HepG2 (cell line): Measurements from ENCODE around the gene SECTM1. TPM values are rescaled to one million over a fixed set of nuclear protein-coding genes. Genes with fewer than 3 reads are reported as not detected.

ENCODE experiments used
- AGO2 ChIP-seq: fragments of 200-400 bp; formaldehyde crosslinking; optimal IDR thresholded peaks from 2 replicates; pipeline ENCODE3; 2017; ENCODE audit warnings: mild to moderate bottlenecking, low read depth, low read length, moderate library complexity
- ARID2 ChIP-seq: sonication (generic); formaldehyde crosslinking; IDR thresholded peaks from 2 replicates; pipeline ENCODE4 v1.8.1; 2022; ENCODE audit warnings: mild to moderate bottlenecking, missing genetic modification reagents, borderline replicate concordance
- BRD4 ChIP-seq: sonication (generic); formaldehyde crosslinking; IDR thresholded peaks from 2 replicates; pipeline ENCODE4 v1.4.0; 2020; ENCODE audit warnings: missing genetic modification reagents
- DNMT3B ChIP-seq: conservative IDR thresholded peaks from 2 replicates; pipeline ENCODE4 v1.6.1; 2016; ENCODE audit warnings: missing biosample characterization, control low read depth
- ELF1 ChIP-seq: sonication (generic); formaldehyde crosslinking; IDR thresholded peaks from 2 replicates; pipeline ENCODE4 v1.4.0; 2020; ENCODE audit warnings: missing genetic modification reagents
- KDM5A ChIP-seq: fragments of 200-600 bp; sonication (generic); IDR thresholded peaks from 2 replicates; pipeline ENCODE4 v1.7.0; 2018; ENCODE audit warnings: antibody characterized with exemption, mild to moderate bottlenecking, low read length, borderline replicate concordance
- MTF1 ChIP-seq: sonication (generic); formaldehyde crosslinking; IDR thresholded peaks from 2 replicates; pipeline ENCODE4 v1.5.0; 2020; ENCODE audit warnings: missing genetic modification reagents
- PHF5A ChIP-seq: IDR thresholded peaks from one replicate; pipeline ENCODE4 v1.6.1; 2018; ENCODE audit warnings: low read depth, missing genetic modification reagents; ENCODE audit not compliant: unreplicated experiment
- PPARG ChIP-seq: conservative IDR thresholded peaks from 2 replicates; pipeline ENCODE4 v1.6.1; 2016; ENCODE audit warnings: missing biosample characterization, missing genetic modification reagents
- SRSF1 ChIP-seq: fragments of 200-400 bp; formaldehyde crosslinking; optimal IDR thresholded peaks from 2 replicates; pipeline ENCODE3; 2017; ENCODE audit warnings: mild to moderate bottlenecking, low read depth, low read length, moderate library complexity
- ZFX ChIP-seq: sonication (generic); formaldehyde crosslinking; IDR thresholded peaks from 2 replicates; pipeline ENCODE4 v1.4.0; 2020; ENCODE audit warnings: mild to moderate bottlenecking, low read depth, missing genetic modification reagents, moderate library complexity
- ZFY ChIP-seq: sonication (generic); formaldehyde crosslinking; IDR thresholded peaks from 2 replicates; pipeline ENCODE4 v1.4.0; 2020; ENCODE audit warnings: missing genetic modification reagents
- ZMAT3 ChIP-seq: sonication (generic); formaldehyde crosslinking; conservative IDR thresholded peaks from 2 replicates; pipeline ENCODE4 v1.7.0; 2021; ENCODE audit warnings: missing genetic modification reagents
- ZMYM3 ChIP-seq: sonication (generic); formaldehyde crosslinking; IDR thresholded peaks from 2 replicates; pipeline ENCODE4 v1.5.1; 2020; ENCODE audit warnings: mild to moderate bottlenecking, missing genetic modification reagents
- ZNF713 ChIP-seq: sonication (generic); formaldehyde crosslinking; IDR thresholded peaks from 2 replicates; pipeline ENCODE4 v1.4.0; 2020; ENCODE audit warnings: mild to moderate bottlenecking, missing genetic modification reagents
- ZSCAN30 ChIP-seq: sonication (generic); formaldehyde crosslinking; IDR thresholded peaks from 2 replicates; pipeline ENCODE4 v1.5.0; 2020; ENCODE audit warnings: mild to moderate bottlenecking, missing genetic modification reagents
- polyA plus RNA-seq, 8 experiments: library from polyadenylated mRNA; depleted of rRNA in 3 of 8; stranded (reverse) in 7 of 8; unstranded in 1 of 8; fragments of >200 nt; fragmentation: Illumina TruSeq in 4 of 8; extraction: Trizol in 4 of 8; gene quantifications; 2 replicates each; pipeline versions ENCODE4 v1.2.1 to v1.2.3, GENCODE V29; 2011 to 2016; ENCODE audit warnings: low read depth in 4 of 8, missing spikeins in 1 of 8, mixed read lengths in 1 of 8; ENCODE audit not compliant: insufficient read depth in 1 of 8
- total RNA-seq, 5 experiments: library from RNA; depleted of rRNA; stranded (reverse); fragments of >200 nt; fragmentation: Illumina TruSeq; extraction: Trizol; gene quantifications; 2 replicates each; pipeline ENCODE4 v1.2.3, GENCODE V29; 2016; ENCODE audit warnings: low read depth in 1 of 5
- TF ChIP-seq, protein P1 (sequence below): sonication (generic); formaldehyde crosslinking; IDR thresholded peaks from 2 replicates; pipeline ENCODE4 v1.5.0; 2020; ENCODE audit warnings: missing genetic modification reagents, mild to moderate bottlenecking, borderline replicate concordance
- TF ChIP-seq, protein P2 (sequence below): sonication (generic); formaldehyde crosslinking; IDR thresholded peaks from 2 replicates; pipeline ENCODE4 v1.5.0; 2020; ENCODE audit warnings: missing genetic modification reagents, mild to moderate bottlenecking, borderline replicate concordance
- TF ChIP-seq, protein P3 (sequence below): sonication (generic); formaldehyde crosslinking; conservative IDR thresholded peaks from 2 replicates; pipeline ENCODE4 v1.4.0; 2020; ENCODE audit warnings: missing genetic modification reagents
- TF ChIP-seq, protein P4 (sequence below): sonication (generic); formaldehyde crosslinking; IDR thresholded peaks from 2 replicates; pipeline ENCODE4 v1.4.0; 2020; ENCODE audit warnings: mild to moderate bottlenecking, missing genetic modification reagents, borderline replicate concordance
- TF ChIP-seq, protein P5 (sequence below): sonication (generic); formaldehyde crosslinking; IDR thresholded peaks from 2 replicates; pipeline ENCODE4; 2020; ENCODE audit warnings: missing genetic modification reagents, mild to moderate bottlenecking, borderline replicate concordance

Gene SECTM1
- total and polyA plus RNA-seq, 2 of the 13 experiments (the other 11 are each of a cell fraction or from before 2014, with no cell fraction given), result 3.5 to 5.3 TPM

DNA sequence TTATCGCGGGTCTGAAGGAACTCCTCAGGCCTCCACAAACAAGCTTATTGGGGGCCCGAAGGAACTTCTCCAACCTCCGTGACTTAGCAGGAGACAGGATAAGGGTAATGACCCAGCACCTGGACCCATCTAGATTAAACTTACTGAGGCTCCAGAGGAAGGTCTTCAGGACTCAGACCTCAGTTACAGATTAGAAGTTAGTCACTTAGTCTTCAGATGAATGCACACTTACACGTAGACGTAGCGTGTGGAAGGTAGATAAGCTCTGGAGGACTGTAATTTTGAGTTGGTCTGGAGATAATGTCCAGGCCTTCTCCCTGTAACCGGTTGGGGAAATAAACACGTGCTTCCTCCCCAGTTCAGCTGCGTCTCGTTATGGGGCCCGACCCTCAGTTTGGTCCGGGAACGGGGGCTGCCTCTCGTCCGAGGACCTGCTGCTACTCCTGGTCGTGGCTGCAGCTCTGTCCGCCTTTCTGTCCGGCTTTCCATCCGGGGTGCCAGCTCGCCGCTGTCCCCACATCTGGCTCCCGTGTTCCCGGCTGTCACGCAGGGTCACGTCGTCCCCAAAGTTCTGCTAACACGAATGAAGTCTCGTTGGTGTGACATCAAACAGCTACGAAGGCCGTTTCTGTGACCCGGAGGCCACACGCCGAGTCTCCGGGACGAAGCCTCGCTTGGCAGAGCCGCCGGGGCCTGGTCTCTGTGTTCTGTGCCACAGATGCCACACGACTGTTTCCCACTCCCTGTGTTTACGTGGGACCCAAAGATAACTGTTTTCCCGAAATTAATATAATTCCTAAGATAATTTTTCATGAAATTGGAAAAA is 11.8 kb upstream of the SECTM1 start (continued):
- TF ChIP-seq, protein P1, sequence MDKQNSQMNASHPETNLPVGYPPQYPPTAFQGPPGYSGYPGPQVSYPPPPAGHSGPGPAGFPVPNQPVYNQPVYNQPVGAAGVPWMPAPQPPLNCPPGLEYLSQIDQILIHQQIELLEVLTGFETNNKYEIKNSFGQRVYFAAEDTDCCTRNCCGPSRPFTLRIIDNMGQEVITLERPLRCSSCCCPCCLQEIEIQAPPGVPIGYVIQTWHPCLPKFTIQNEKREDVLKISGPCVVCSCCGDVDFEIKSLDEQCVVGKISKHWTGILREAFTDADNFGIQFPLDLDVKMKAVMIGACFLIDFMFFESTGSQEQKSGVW (CRISPR knock-in tag), result no peak
- TF ChIP-seq PHF5A (CRISPR knock-in tag) (no peak), PPARG (CRISPR knock-in tag) (no peak), BRD4 (peak; percentile 9; the same call in 1 of the 2 replicates), ZMYM3 (0 out of 2 replicates have a peak, but pooled peaks have one; percentile 19), SRSF1 (no peak), ZSCAN30 (CRISPR knock-in tag) (0 out of 2 replicates have a peak, but pooled peaks have one; percentile 21), DNMT3B (peak; percentile 83; the same call in 1 of the 2 replicates), ELF1 (CRISPR knock-in tag) (no peak), ZNF713 (CRISPR knock-in tag) (peak; percentile 23; the same call in 1 of the 2 replicates), ZFX (CRISPR knock-in tag) (peak; percentile 41; the same call in 1 of the 2 replicates), AGO2 (peak; percentile 89), MTF1 (CRISPR knock-in tag) (no peak), ZFY (peak; percentile 18), ARID2 (CRISPR knock-in tag) (no peak), KDM5A (no peak), ZMAT3 (CRISPR knock-in tag) (no peak)
- TF ChIP-seq, protein P2, sequence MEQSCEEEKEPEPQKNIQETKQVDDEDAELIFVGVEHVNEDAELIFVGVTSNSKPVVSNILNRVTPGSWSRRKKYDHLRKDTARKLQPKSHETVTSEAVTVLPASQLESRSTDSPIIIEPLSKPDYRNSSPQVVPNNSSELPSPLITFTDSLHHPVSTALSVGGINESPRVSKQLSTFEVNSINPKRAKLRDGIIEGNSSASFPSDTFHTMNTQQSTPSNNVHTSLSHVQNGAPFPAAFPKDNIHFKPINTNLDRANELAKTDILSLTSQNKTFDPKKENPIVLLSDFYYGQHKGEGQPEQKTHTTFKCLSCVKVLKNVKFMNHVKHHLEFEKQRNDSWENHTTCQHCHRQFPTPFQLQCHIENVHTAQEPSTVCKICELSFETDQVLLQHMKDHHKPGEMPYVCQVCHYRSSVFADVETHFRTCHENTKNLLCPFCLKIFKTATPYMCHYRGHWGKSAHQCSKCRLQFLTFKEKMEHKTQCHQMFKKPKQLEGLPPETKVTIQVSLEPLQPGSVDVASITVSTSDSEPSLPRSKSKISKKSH (CRISPR knock-in tag), result 0 out of 2 replicates have a peak, but pooled peaks have one; percentile 24
- TF ChIP-seq, protein P3, sequence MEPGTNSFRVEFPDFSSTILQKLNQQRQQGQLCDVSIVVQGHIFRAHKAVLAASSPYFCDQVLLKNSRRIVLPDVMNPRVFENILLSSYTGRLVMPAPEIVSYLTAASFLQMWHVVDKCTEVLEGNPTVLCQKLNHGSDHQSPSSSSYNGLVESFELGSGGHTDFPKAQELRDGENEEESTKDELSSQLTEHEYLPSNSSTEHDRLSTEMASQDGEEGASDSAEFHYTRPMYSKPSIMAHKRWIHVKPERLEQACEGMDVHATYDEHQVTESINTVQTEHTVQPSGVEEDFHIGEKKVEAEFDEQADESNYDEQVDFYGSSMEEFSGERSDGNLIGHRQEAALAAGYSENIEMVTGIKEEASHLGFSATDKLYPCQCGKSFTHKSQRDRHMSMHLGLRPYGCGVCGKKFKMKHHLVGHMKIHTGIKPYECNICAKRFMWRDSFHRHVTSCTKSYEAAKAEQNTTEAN (CRISPR knock-in tag), result no peak
- TF ChIP-seq, protein P4, sequence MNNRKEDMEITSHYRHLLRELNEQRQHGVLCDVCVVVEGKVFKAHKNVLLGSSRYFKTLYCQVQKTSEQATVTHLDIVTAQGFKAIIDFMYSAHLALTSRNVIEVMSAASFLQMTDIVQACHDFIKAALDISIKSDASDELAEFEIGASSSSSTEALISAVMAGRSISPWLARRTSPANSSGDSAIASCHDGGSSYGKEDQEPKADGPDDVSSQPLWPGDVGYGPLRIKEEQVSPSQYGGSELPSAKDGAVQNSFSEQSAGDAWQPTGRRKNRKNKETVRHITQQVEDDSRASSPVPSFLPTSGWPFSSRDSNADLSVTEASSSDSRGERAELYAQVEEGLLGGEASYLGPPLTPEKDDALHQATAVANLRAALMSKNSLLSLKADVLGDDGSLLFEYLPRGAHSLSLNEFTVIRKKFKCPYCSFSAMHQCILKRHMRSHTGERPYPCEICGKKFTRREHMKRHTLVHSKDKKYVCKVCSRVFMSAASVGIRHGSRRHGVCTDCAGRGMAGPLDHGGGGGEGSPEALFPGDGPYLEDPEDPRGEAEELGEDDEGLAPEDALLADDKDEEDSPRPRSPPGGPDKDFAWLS (CRISPR knock-in tag), result peak; percentile 69; the same call in 1 of the 2 replicates
- TF ChIP-seq, protein P5, sequence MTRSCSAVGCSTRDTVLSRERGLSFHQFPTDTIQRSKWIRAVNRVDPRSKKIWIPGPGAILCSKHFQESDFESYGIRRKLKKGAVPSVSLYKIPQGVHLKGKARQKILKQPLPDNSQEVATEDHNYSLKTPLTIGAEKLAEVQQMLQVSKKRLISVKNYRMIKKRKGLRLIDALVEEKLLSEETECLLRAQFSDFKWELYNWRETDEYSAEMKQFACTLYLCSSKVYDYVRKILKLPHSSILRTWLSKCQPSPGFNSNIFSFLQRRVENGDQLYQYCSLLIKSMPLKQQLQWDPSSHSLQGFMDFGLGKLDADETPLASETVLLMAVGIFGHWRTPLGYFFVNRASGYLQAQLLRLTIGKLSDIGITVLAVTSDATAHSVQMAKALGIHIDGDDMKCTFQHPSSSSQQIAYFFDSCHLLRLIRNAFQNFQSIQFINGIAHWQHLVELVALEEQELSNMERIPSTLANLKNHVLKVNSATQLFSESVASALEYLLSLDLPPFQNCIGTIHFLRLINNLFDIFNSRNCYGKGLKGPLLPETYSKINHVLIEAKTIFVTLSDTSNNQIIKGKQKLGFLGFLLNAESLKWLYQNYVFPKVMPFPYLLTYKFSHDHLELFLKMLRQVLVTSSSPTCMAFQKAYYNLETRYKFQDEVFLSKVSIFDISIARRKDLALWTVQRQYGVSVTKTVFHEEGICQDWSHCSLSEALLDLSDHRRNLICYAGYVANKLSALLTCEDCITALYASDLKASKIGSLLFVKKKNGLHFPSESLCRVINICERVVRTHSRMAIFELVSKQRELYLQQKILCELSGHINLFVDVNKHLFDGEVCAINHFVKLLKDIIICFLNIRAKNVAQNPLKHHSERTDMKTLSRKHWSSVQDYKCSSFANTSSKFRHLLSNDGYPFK (CRISPR knock-in tag), result no peak
